ENCODE measurements around the gene SPINT1.

GRCh38 chr15:40892447-40893012 lies 48.7 kb downstream of the SPINT1 start:
- TF ChIP-seq POLR2A (IDR thresholded peaks at IDR 0.05) (no peak), CTCF (IDR thresholded peaks at IDR 0.05) (no peak)
